K562 (cell line): ENCODE data around the gene CAPN5. TPM values are rescaled to one million over a fixed set of nuclear protein-coding genes. Genes with fewer than 3 reads are reported as not detected.

Experiments
- CBX5 ChIP-seq: IDR thresholded peaks from 2 replicates; pipeline ENCODE4 v1.6.1; 2014; ENCODE audit warnings: low read depth, borderline replicate concordance
- CCNT2 ChIP-seq: IDR thresholded peaks from 2 replicates; pipeline ENCODE4 v1.6.1; 2011; ENCODE audit warnings: borderline replicate concordance, low read depth, mild to moderate bottlenecking, moderate library complexity, mixed read lengths, low read length; ENCODE audit not compliant: insufficient read length; ENCODE audit errors: extremely low read depth
- DPF2 ChIP-seq: fragments of 450-650 bp; IDR thresholded peaks from 2 replicates; pipeline ENCODE4 v1.6.1; 2016
- E4F1 ChIP-seq: fragments of 250-450 bp; sonication (Bioruptor Pico); IDR thresholded peaks from 2 replicates; pipeline ENCODE4 v1.5.0; 2021; ENCODE audit warnings: mild to moderate bottlenecking, borderline replicate concordance
- HES1 ChIP-seq: fragments of 450-650 bp; IDR thresholded peaks from 2 replicates; pipeline ENCODE4 v1.6.1; 2016; ENCODE audit warnings: low read depth, mild to moderate bottlenecking, moderate library complexity
- JUN ChIP-seq, 2 experiments: sonication (generic) in 1 of 2; formaldehyde crosslinking in 1 of 2; IDR thresholded peaks; 2 replicates each; pipeline versions ENCODE4 v1.6.1 to v1.8.0; 2012 to 2022; ENCODE audit warnings: borderline replicate concordance in 2 of 2, mild to moderate bottlenecking in 2 of 2, improper control_type of control experiment in 1 of 2, low read depth in 1 of 2, low read length in 1 of 2, missing genetic modification reagents in 1 of 2
- NFYB ChIP-seq: IDR thresholded peaks from 2 replicates; pipeline ENCODE4 v1.6.1; 2011; ENCODE audit warnings: mild to moderate bottlenecking, moderate library complexity; ENCODE audit not compliant: insufficient read length; ENCODE audit errors: extremely low read depth
- PHB ChIP-seq: fragments of 250-450 bp; sonication (Bioruptor Pico); IDR thresholded peaks from 2 replicates; pipeline ENCODE4 v1.5.0; 2021
- RAD21 ChIP-seq, 2 experiments: fragments of 250-450 bp in 1 of 2; fragments of 450-650 bp in 1 of 2; sonication (Bioruptor Pico) in 1 of 2; formaldehyde crosslinking in 1 of 2; IDR thresholded peaks in 1 of 2; conservative IDR thresholded peaks in 1 of 2; 2 replicates each; pipeline versions ENCODE4 v1.4.0 to v1.8.0; 2020 to 2022; ENCODE audit warnings: mild to moderate bottlenecking in 2 of 2, moderate library complexity in 1 of 2
- RNF2 ChIP-seq: sonication (generic); IDR thresholded peaks from 2 replicates; pipeline ENCODE4 v1.6.1; 2016
- RUNX1 ChIP-seq: sonication (generic); IDR thresholded peaks from 2 replicates; pipeline ENCODE4 v1.6.1; 2016; ENCODE audit warnings: antibody characterized with exemption, low read depth
- SMARCE1 ChIP-seq: fragments of 450-650 bp; IDR thresholded peaks from 2 replicates; pipeline ENCODE4 v1.7.1; 2016; ENCODE audit warnings: mild to moderate bottlenecking
- SRF ChIP-seq, 2 experiments: fragments of 250-450, 450-650 bp in 1 of 2; sonication (Bioruptor Pico) in 1 of 2; sonication (generic) in 1 of 2; formaldehyde crosslinking; IDR thresholded peaks; 2 replicates each; pipeline versions ENCODE4 v1.5.0 to v1.5.1; 2020 to 2022; ENCODE audit warnings: mild to moderate bottlenecking in 1 of 2, missing genetic modification reagents in 1 of 2
- XRCC5 ChIP-seq: fragments of 200-400 bp; formaldehyde crosslinking; IDR thresholded peaks from 2 replicates; pipeline ENCODE4 v1.6.1; 2017; ENCODE audit warnings: low read depth, mild to moderate bottlenecking, low read length
- ZBTB11 ChIP-seq, 3 experiments: fragments of 200-800 bp in 1 of 3; fragments of 250-450 bp in 1 of 3; fragments of 450-650 bp in 1 of 3; sonication (Bioruptor Pico) in 1 of 3; sonication (Bioruptor generic) in 1 of 3; formaldehyde crosslinking in 1 of 3; IDR thresholded peaks; 2 replicates each; pipeline versions ENCODE4 v1.6.1 to v1.8.0; 2016 to 2022; ENCODE audit warnings: mild to moderate bottlenecking in 2 of 3, missing genetic modification characterization in 2 of 3, missing compliant biosample characterization in 1 of 3, moderate library complexity in 1 of 3
- ZNF175 ChIP-seq: fragments of 200-800 bp; sonication (Bioruptor generic); IDR thresholded peaks from 2 replicates; pipeline ENCODE4 v1.6.1; 2016; ENCODE audit warnings: low read depth, mild to moderate bottlenecking, missing genetic modification characterization, missing compliant biosample characterization
- ZNF830 ChIP-seq: fragments of 250-450 bp; sonication (Bioruptor Pico); IDR thresholded peaks from 2 replicates; pipeline ENCODE4 v1.5.0; 2021; ENCODE audit warnings: mild to moderate bottlenecking
- polyA plus RNA-seq, 8 experiments: library from polyadenylated mRNA; depleted of rRNA in 4 of 8; stranded (reverse) in 5 of 8; unstranded in 3 of 8; fragments of >200 nt; fragmentation: Nextera tagmentation in 2 of 8; fragmentation: Illumina TruSeq in 1 of 8; extraction: Ambion mirVana in 2 of 8; extraction: Trizol in 1 of 8; gene quantifications; 2 replicates each; pipeline versions ENCODE4 v1.2.1 to v1.2.3, GENCODE V29; 2011 to 2014; ENCODE audit warnings: inconsistent platforms in 1 of 8, missing spikeins in 1 of 8
- total RNA-seq, 7 experiments: library from RNA; depleted of rRNA in 6 of 7; stranded (reverse); fragments of >200 nt in 6 of 7; fragmentation: Illumina TruSeq in 2 of 7; extraction: Trizol in 2 of 7; gene quantifications; 2 replicates each; pipeline versions ENCODE4 v1.2.1 to v1.2.3, GENCODE V29; 2011 to 2021; ENCODE audit warnings: low replicate concordance in 1 of 7

The CAPN5 gene
- total and polyA plus RNA-seq, 9 of the 15 experiments (the other 6 are each of a cell fraction or from before 2014, with no cell fraction given): 0.04 to 0.44 (median 0.14) TPM; not detected in 2

- no peak for TF ChIP-seq HES1
- TF ChIP-seq CCNT2: no peak
- no peak for TF ChIP-seq CBX5
- TF ChIP-seq JUN (IDR thresholded peaks at IDR 0.05; ENCODE audit: borderline replicate concordance, low read depth, low read length): no peak
- TF ChIP-seq JUN (CRISPR knock-in tag; IDR thresholded peaks at IDR 0.05; ENCODE audit: borderline replicate concordance): no peak
- no peak for TF ChIP-seq RUNX1
- TF ChIP-seq RAD21 (CRISPR knock-in tag; conservative IDR thresholded peaks at IDR 0.05 in 1 of 2, IDR thresholded peaks at IDR 0.05 in 1 of 2): peak; percentile 89 to 91
- no peak for TF ChIP-seq E4F1
- no peak for TF ChIP-seq DPF2
- TF ChIP-seq PHB (CRISPR knock-in tag): no peak
- TF ChIP-seq ZNF175 (CRISPR knock-in tag): no peak
- no peak for TF ChIP-seq XRCC5
- TF ChIP-seq NFYB: no peak
- TF ChIP-seq ZNF830 (CRISPR knock-in tag): no peak
- no peak for TF ChIP-seq ZBTB11 (CRISPR knock-in tag; IDR thresholded peaks at IDR 0.05)
- TF ChIP-seq RNF2: no peak
- no peak for TF ChIP-seq SMARCE1
- peak in 1 of 2 experiments; percentile 87; a peak in 1 of 4 replicates for TF ChIP-seq SRF (CRISPR knock-in tag; IDR thresholded peaks at IDR 0.05)
These were observed 24.6 kb downstream of the CAPN5 start (continued) for GRCh38 chr11:77091146-77091940.
